Measurements from ENCODE around the gene HSD17B4. TPM values are rescaled to one million over a fixed set of nuclear protein-coding genes. Genes with fewer than 3 reads are reported as not detected.
"Not testable (repeated sequence)": the region's sequence is repeated elsewhere in the genome, so short reads cannot be mapped to it uniquely, and the experiment has no call there.

Gene HSD17B4
- polyA plus RNA-seq, 1 donor = 61.4 TPM

DNA sequence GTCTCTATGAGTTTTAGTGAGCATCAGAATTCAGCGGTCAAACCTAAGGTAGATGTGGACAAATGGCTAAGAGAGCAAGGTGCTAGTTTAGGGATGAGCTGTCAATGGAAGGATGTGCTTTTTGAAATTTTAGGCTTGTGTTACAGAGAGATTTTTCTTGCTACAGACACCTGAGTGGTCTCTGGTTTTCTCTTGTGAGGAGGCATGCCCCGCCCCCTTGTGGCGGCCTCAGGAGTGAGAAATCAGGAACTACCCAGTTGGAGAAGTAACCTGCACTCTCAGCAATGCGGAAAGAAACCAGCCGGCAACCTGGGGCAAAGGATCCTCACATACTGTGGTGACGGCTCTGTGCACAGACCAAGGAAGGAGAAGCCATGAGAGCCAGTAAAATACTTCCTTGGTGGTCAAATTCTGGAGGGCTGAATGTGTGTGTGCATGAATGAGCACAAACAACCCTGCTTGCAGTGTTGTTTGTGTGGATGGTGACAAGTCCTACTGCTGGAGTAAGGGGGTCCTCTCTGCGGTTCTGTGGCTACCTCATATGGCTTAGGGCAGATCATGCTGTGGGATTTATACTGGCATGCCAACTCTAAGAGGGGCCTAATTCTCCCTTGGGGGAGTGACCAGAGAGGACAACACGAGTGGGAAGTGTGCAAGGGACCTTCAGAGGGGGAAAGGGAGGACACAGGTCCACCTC is 16.7 kb upstream of the HSD17B4 start:
- no peak for DNase-seq

DNA sequence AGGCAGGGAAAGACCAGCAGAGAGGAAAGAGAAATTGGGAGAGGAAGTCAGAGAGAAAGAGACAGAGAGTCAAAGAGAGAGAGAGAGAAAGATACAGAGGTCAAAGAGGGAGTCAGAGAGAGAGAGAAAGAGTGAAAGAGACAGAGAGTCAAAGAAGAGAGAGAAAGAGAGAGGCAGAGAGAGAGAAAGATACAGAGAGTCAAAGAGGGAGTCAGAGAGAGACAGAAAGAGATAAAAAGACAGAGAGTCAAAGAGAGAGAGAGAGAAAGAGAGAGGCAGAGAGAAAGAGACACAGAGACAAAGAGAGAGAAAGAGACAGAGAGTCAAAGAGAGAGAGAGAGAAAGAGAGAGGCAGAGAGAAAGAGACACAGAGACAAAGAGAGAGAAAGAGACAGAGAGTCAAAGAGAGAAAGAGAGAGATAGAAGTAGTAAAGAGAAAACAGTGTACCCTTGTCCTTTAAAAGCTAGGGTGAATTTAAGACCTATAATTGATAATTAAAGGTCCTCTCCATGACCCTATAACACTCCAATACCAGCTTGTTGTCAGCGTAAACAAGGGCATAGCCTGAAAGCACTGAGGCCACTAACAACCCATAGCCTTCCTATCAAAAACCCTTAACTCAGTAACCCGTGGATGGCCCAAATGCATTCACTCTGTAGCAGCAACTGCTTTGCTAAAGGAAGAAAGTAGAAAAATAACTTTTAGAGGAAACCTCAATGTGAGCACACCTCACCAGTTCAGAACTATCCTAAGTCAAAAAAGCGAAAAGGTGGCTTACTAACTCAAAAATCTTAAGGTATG is 14.3 kb upstream of the HSD17B4 start:
- DNase-seq = not testable (repeated sequence)

DNA sequence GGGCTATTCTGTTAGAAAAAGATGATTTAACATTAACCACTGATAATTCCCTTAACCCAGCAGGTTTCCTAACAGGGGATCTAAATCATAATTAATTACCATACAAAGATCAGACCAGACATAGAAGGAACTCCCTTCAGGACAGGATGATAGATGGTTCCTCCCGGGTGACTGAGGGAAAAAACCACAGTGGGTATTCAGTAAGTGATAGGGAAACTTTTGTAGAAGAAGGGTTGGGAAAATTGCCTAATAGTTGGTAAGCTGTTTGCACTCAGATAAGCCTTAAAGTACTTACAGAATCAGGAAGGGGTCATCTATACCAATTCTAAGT is 13.7 kb upstream of the HSD17B4 start:
- DNase-seq = not testable (repeated sequence)

DNA sequence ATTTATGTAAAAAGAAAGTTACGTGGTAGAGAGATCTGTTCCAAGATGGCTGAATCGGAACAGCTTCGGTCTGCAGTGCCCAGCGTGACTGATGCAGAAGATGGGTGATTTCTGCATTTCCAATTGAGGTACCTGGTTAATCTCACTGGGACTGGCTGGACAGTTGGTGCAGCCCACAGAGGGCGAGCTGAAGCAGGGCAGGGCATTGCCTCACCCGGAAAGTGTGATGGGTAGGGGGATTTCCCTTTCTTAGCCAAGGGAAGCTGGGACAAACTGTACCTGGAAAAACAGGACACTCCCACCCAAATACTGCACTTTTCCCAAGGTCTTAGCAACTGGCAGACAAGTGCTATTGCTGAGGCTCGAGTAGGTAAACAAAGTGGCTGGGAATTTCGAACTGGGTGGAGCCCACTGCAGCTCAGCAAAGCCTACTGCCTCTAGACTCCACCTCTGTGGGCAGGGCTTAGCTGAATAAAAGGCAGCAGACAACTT is 13.1 kb upstream of the HSD17B4 start:
- DNase-seq = no peak

DNA sequence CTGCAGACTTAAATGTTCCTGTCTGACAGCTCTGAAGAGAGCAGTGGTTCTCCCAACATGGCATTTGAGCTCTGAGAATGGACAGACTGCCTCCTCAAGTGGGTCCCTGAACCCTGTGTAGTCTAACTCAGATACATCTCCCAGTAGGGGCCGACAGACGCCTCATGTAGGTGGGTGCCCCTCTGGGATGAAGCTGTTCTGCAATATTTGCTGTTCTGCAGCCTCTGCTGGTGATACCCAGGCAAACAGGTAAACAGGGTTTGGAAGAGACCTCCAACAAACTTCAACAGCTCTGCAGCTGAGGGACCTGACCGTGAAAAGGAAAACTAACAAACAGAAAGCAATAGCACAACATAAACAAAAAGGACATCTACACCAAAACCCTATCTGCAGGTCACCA is 12.7 kb upstream of the HSD17B4 start:
- DNase-seq = not testable (repeated sequence)

DNA sequence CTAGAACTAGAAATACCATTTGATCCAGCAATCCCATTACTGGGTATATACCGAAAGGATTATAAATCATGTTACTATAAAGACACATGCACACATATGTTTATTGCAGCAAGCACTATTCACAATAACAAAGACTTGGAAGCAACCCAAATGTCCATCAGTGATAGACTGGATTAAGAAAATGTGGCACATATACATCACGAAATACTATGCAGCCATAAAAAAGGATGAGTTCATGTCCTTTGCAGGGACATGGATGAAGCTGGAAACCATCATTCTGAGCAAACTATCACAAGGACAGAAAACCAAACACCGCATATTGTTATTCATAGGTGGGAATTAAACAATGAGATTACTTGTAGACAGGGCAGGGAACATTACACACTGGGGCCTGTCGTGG is 7.7 kb upstream of the HSD17B4 start:
- not testable (repeated sequence) for DNase-seq

DNA sequence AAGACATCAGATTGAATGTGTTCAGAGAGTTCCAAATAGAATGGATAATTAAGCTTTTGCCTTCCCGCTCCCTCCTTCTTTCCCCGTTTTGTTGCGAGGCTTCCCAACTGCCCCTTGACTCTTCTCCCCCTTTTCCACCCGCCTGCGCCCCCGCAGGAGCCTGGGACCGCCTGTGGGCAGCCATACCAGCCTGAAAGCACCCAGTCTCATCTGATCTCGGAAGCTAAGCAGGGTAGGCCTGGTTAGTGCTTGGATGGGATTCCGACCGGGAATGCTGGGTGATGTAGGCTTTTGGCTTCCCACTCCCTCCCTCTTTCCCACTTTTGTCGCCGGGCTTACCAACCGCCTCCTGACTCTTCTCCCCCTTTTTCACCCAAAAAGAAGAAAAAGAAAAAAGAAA is 6.8 kb upstream of the HSD17B4 start:
- DNase-seq = no peak

DNA sequence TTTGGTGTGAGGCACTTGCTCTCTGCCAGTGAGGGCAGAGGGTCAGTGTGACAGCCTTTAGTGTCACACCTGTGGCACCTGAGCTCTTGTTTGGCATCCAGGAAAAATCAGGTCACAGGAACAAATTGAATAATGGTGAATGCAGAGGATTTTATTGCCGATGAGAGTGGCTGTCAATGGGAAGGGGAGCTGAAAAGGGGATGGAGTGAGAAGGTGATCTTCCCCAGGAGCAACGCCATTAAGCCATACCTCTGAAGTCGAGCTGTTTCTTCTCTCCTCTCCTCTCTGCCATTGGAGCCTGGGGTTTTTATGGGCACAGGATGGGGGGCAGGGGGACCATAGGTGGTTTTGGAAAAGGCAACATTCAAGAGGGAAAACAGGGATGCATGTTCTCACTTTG is 2.4 kb upstream of the HSD17B4 start:
- DNase-seq = no peak

DNA sequence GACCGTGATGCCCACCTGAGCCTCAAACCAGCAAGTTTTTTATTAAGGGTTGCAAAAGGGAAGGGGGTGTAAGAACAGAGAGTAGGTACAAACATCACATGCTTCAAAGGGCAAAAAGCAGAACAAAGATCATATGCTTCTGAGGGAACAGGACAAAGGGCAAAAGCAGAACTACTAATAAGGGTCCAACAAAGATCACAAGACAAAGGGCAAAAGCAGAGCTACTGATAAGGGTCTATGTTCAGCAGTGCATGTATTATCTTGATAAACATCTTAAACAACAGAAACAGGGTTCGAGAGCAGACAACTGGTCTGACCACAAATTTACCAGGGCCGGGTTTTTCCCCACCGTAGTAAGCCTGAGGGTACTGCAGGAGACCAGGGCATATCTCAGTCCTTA is 1.7 kb upstream of the HSD17B4 start:
- not testable (repeated sequence) for DNase-seq

DNA sequence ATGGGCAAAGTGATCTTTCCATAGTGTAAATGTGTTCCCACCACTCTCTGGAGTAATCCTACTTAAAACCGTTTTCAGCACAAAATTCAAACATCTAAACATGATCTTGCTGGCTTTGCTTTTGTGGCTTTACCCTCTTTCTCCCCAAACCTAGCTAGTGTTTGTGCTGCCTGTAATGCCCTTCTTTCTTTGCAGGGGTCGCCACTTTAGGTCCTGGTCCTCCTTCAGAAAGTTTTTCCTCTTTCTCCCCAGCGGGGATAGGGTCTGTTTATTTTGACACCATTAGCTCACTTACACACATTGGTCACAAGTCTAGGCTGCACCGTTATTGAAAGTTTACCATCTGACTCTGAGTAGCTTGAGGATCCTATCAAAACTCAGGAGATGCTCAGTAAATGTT is 736 bp upstream of the HSD17B4 start:
- no peak for DNase-seq

DNA sequence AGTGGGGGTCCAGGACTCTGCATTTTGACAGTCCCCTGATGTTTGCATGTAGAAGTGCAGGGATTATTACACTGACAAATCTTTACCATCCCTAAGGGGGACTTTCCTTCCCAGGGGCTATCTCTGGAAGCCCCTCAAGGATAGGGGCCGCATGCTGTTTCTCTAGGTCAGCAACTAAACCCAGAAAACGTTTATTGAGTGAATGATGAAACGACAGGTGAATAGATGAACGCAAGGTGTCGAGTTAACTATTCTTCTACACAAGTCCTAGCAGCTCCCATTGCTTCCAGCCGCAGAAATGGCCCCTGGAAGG is 281 bp upstream of the HSD17B4 start:
- no peak for DNase-seq

DNA sequence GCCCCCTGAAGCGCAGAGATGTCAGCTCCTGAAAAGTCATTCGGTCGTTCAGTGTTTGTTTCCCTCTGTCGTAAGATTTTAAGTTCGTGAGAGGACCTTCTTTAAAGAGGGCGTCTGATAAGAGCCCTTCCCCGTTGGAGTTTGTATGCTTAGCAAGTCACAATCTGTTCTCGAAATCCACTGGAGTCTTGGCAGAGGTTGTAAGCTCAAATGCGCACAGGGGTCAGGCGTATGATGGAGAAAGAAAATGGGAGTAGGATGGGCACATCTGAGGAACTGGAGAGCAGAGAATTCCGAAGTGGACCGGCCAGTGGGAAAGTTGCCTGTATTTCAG is 710 bp downstream of the HSD17B4 start:
- DNase-seq = peak; percentile 15

DNA sequence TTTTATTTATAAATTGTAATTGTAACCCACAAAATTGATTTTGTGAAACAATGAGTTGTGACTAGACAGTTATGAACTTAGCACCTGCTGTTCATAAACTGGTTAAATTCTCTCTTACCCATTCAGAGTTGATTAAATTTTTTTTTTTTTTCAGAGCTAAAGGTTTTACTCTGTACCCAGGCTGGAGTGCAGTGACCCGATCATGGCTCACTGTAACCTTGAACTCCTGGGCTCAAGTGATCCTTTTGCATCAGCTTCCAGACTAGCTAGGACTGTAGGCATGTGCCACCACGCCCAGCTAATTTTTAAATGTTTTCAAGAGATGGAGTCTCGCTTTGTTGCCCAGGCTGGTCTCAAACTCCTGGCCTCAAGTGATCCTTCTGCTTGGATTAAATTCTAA is 1.9 kb downstream of the HSD17B4 start:
- DNase-seq = no peak

DNA sequence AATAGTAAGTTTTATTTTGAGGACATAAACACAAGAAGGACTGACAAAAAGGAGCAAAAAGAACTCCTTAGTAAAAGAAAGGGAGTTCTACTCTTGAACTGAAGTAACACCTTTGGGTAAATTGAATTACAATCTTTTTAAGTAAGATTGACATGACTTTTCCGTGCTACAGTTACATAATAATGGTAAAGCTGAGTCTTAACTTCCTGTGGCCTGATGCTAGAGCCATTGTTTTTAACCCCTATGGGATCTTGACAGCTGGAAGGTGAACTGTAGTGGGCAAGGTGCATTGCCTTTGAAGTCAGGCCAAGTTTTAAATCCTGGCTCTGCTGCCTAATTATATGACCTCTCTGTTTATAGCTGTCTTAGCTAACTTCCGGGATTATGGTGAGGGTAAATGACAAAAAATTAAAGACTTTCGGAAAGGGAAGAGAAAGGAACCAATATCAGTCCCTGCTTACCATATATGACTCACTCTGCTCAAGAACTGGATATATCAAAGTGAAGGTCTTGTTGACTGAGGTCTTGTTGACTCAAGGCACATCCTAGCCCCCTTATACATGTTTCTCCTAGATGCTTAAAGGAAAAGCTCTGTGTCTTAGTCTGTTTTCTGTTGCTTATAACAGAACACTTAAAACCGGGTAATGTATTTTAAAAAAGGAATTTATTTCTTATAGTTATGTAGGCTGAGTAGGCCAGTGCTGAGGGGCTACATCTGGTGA is 6.8 kb downstream of the HSD17B4 start:
- DNase-seq = no peak

DNA sequence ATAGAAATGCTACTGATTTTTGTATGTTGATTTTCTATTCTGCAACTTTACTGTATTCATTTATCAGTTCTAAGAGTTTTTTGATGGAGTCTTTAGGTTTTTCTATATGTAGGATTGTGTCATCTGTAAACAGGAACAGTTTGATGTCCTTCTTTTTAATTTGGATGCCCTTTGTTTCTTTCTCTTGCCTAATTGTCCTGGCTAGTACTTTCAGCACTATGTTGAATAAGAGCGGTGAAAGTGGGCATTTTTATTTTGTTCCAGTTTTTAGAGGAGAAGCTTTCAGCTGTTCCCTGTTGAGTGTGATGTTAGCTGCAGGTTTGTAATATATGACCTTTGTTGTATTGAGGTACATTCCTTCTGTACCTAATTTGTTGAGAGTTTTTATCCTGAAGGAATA is 13.3 kb downstream of the HSD17B4 start:
- DNase-seq = no peak

DNA sequence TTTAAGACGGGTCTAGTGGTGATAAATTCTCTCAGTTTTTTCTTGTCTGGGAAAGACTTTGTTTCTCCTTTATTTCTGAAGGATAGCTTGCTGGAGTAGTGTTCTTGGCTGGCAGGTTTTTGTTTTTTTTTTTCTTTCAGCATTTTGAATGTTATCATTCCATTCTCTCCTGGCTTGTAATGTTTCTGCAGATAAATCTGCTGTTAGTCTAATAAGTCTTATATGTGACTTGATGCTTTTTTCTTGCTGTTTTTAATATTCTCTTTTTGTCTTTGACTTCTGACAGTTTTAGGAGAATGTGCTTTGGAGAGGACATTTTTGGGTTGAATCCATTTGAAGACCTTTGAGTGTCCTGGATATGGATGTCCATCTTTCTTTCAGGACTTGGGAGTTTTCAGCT is 16.0 kb downstream of the HSD17B4 start:
- no peak for DNase-seq

DNA sequence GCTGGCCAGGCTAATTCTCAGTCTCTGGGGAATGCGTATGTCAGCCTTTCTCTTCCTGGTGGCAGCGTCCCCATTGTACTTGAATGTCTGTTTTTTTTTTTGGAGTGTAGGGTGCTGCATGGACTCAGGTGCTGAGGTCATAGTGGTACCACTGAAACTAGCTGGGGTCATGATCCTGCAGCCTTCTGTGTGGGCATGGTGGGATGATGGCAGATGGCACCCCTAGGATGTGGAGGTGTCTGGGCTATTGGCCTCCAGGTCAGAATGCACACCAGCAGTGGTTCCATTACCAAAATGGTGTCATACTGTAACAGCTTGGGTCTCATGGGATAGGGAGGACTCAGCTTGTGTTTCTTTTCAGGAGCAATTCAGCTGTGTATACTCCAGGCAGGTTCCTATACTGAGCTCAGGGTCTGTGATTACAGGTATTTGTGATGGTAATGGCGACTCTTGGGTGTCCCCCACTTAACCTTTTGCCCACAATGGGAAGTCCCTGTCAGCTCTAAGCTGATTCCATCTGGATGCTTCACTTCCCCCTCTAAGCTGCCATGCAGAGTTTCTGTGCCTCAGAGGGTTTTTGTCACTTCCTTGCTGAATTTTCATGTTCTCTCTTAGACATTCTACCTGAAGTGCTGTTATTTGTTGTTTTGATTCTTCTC is 17.9 kb downstream of the HSD17B4 start:
- no peak for DNase-seq

DNA sequence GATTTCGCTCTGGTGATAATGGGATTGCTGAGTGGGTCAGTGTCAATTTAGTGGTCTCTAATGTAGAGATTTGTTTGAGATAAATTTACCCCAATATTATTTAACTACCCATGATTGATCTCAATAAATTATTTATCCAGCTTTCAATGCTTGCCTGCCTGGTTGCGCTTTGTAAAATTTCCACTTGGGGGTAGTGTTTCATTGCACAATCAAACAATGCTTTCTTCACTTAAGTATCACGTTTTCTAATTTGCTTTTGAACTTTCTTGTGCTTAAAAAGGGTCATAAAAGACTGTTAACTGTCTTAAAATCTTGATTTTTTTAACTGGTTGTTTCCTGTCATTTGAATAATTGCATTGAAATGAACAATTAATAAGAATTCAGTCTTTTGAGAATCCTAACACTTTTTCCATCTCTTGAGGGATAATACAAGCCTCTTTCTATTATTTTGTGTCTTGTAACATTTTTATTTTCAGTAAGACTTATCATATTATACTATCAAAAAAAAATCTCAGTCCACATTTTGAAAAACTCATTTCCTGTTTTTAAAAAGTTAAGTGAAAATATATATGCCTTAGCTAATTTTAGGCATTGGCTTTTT is 18.7 kb downstream of the HSD17B4 start:
- DNase-seq = no peak

DNA sequence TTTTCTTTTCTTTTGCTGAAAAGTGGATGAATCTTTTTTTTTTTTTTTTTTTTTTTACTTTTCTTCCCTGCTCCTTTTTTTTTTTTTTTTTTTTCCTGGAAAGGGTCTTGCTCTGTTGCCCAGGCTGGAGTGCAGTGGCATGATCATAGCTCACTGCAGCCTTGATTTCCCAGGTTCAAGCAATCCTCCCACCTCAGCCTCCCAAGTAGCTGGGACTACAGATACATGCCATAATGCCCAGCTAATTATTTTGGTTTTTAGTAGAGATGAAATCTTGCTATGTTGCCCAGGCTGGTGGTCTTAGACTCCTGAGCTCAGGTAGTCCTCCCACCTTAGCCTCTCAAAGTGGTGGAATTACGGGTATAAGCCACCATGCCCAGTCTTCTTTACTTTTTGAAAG is 20.9 kb downstream of the HSD17B4 start:
- no peak for DNase-seq

DNA sequence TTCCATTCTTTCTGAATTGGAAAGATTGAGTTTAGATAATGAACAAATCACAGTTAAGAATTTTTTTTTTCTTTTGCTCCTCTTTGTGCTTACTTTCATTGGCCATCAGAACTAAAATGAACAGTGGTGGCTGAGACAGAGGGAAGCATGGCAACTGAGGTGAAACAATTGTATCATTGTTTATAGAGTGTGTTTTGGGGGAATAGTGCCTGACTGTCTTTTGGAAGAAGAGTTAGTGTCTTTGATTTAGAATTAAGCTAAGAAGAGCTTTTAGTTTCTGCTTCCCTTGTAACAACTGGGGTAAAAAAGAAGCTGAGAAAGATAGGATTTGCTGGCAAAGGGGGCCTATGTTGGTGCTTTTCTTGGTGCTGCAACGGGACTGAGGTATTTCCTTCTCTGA is 24.0 kb downstream of the HSD17B4 start:
- no peak for DNase-seq

DNA sequence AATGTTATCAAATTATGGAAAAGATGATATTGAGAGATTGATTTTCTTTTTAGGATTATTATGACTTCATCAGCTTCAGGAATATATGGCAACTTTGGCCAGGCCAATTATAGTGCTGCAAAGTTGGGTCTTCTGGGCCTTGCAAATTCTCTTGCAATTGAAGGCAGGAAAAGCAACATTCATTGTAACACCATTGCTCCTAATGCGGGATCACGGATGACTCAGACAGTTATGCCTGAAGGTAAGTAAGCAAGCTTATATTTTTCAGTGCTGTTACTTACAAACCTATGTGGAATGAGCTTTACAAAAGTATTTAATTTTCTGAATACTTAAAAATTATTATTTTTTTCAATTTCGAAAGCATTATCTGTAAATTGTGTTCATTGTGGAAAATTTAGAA is 26.5 kb downstream of the HSD17B4 start:
- DNase-seq = no peak

DNA sequence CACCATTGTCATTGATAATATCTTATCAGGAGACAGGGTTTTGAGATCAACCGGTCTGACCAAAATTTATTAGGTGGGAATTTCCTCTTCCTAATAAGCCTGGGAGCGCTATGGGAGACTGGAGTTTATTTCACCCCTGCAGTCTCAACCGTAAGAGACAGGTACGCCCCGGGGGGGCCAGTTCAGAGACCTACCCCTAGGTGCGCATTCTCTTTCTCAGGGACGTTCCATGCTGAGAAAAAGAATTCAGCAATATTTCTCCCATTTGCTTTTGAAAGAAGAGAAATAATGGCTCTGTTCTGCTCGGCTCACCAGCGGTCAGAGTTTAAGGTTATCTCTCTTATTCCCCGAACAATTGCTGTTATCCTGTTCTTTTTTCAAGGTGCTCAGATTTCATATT is 28.3 kb downstream of the HSD17B4 start:
- not testable (repeated sequence) for DNase-seq

DNA sequence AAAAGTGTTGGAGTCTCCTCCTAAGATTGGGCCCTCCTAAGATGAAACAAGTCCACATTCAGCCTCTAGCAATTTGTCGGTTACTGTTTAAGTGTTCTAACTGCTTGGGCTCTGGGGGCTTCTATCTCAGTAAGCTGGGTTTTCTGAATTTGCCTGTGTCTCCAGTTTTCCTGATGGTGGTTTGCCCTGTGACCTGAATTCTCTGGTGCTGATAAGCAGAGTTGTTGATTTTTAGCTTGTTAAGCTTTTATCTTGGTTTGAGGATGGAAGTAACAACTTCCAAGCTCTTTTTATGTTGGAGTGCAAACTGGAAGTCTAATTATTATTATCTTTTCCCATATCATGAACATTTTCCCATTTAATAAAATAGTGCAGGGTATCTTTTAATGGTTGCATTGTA is 30.9 kb downstream of the HSD17B4 start:
- DNase-seq = no peak

Data from hindlimb muscle (tissue), 1 donor.